Measurements from ENCODE around the gene RTL1.

The RTL1 gene

GRCh38 chr14:100881211-100882025 is 22.1 kb downstream of the RTL1 start:
- no peak for DNase-seq

- no peak for DNase-seq
These were observed 23.0 kb downstream of the RTL1 start for GRCh38 chr14:100880271-100881101.

DNA sequence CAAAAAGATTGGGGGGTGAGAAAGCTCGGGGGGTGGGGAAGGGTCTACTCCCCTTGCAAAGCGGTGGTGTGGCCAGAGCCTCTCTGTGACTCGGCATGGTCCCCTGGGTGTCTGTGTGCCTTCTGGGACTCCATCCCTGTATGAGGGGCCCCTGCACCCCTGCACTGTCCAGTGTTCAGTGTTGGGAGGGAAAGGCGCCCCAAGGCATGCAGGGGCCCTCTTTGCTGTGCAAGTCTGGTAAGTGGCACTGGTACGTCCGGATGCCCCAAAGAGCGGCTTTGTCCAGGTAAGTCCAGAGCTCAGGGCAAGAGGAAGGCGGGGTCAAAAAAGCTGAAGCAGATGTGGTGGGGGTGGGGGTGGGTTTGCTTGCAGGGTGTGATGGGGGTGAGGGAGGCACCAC is 23.7 kb downstream of the RTL1 start:
- no peak for DNase-seq

DNA sequence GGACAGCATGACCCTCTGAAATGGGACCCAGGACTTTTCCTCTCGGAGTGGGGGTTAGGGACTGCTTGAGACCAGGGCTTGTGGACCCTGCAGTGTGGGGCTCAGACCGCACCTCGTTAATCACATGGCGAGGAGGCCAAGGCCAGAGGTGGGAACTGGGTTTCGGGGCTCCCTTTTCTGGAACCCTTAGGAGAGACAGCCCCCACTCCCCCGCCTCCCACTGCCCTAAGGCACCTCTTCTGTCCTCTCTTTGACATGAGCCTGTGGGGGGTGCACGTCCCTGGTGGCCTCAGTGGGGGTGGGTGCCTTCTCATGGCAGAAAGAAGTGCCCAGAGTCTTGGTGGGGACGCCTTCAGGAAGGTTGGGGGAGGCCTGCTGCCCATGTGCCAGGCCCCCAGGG is 24.3 kb downstream of the RTL1 start:
- DNase-seq, result no peak

GRCh38 chr14:100878271-100879146 is 25.0 kb downstream of the RTL1 start:
- no peak for DNase-seq

GRCh38 chr14:100875861-100876590 is 27.5 kb downstream of the RTL1 start:
- DNase-seq, result no peak

- no peak for DNase-seq
These were observed 28.4 kb downstream of the RTL1 start for GRCh38 chr14:100875126-100875525.

- DNase-seq, result no peak
These were observed 29.0 kb downstream of the RTL1 start for GRCh38 chr14:100874411-100875091.

- no peak for DNase-seq
These were observed 29.5 kb downstream of the RTL1 start for GRCh38 chr14:100874051-100874410.

DNA sequence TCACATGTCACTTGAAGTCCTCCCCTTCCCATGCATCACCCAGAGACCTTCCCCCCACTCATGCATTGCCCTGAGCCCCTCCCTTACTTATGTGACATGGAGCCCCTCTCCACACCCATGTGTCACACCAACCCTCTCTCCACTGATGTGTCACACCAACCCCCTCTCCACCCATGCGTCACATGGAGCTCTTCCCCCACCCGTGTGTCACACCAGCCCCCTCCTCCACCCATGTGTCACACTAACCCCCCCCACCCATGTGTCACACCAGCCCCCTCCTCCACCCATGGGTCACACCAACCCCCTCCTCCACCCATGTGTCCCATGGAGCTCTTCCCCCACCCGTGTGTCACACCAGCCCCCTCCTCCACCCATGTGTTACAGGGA is 30.4 kb downstream of the RTL1 start:
- DNase-seq, result no peak

DNA sequence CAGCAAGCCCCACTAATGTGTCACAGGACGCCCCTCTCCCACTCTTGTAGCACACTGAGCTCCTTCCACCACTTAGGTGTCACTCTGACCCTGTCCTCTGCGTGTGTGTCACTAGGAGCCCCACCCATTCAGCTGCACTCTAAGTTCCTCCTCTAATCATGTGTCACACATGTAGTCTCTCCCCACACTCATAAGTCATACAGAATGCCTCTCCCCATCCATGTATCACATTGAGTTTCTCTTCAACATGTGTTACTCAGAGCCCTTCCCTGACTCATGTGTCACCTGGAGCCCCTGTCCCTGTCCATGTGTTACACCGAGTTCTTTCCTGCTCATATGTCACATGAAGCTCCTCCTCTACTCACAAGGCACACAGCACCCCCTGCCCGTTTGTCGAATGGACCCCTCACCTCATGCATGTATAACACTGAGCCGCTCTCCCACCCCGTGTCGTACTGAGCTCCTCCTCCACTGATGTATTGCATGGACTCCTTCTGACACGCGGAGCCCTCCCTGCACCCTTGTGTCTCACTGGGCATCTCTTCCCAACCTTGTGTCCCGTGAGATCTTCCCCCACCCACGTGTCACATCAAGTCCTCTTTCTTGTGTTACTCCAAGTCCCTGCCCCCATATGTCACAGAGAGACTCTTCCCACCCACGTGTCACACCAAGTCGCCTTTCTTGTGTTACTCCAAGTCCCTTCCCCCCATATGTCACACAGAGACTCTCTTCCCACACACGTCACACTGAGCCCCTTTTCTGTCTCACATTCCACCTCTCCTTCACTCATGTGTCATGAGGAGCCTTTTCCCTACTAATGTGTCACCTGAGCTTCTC is 31.0 kb downstream of the RTL1 start:
- no peak for DNase-seq

GRCh38 chr14:100871234-100872186 is 32.0 kb downstream of the RTL1 start:
- DNase-seq, result no peak

GRCh38 chr14:100868621-100869370 is 34.7 kb downstream of the RTL1 start:
- no peak for DNase-seq

DNA sequence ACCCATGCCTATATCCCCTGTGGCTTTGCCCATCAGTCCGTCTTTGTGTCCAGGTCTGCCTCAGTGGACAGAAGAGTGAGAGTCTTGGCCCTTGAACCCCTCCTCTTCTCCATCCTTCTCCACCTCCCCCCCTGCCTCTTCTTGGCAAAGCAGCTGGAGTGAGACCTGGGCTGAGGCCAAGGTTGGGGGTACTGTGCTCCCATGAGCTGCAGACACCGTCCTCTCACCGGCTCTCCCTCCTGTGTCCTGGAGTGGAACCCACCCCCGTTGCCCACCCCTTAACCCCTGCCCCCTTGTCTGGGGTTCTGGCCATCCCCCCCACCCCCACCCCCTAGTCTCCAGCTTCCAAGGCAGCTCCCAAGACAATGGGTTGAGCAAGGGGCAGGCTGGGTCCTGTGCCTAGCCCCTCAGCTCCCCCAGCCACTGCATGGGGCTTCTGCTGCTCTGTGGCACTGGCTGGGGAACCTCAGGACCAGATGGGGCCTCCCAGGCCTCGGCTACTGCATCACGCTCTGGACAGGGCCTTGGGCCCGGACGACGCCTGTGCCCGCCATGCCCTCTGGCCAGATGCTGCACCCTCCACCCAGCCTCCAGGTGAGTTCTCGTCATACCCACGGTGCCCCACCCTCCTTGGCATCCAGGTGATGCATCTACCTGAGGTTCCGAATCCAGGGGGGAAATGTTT is 35.7 kb downstream of the RTL1 start:
- DNase-seq, result no peak

DNA sequence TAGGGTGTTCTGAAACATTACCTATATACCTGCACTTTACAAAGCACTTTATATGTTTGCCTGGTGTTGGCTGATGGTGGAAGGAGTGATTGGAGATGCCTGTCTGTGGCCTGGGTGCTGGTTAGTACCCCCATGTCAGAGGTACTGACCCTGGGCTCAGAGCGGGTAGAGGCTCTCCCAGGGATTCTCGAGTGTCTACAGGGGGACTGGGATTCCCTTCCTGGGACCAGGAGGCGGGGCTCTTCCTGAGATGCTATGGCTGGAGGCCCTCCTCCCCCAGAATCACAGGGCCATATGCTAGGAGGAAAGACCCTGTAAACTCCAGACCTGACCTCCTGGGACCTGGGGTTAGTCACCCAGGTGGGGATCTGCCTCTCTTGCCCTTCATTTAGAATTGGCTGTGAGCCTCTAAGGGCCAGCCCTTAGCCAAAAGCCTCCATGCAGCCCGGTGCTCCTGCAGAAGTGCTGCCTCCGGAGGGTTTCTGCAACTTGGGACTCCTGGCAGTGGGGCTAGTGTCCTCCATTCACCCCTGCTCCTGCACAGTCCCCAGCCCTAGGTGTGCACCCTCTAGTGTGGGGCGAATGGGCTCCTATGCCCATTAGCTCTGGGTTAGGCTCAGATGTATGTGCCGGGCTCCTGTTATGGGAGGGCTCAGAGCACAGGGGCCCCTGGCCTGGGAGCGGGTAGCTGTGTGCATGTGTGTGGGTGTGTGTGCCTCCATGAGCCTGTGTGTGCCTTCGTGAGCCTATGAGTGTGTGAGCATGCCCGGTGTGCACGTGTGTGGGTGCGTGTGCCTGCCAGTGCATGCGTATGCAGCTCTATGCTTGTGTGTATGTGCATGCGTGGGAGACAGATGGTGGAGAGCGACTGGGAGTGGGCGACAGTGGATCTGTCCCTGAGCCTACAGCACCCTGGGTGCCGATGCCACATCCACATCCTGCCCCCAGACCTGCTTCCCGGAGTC is 36.6 kb downstream of the RTL1 start:
- DNase-seq, result no peak

GRCh38 chr14:100865682-100866591 is 37.6 kb downstream of the RTL1 start:
- no peak for DNase-seq
